Coronary artery (tissue), 2 donors: ENCODE data around the gene SNAP23.
A peak's percentile ranks its signal among the peaks of the same experiment; 100 is the strongest.

Source experiments
- DNase-seq: peaks from one replicate; pipeline ENCODE4 v3.0.0-alpha.2; 2017; ENCODE audit warnings: low spot score
- H3K27ac ChIP-seq, 2 donors: fragments of 200-600 bp; sonication (generic); one replicate each; pipeline ENCODE4 v1.5.1; 2016 to 2019
- H3K4me3 ChIP-seq: fragments of 200-600 bp; sonication (generic); 2 replicates; pipeline ENCODE4 v1.5.1; 2016; ENCODE audit warnings: mild to moderate bottlenecking, moderate library complexity
- TF ChIP-seq, protein P1 (sequence below): fragments of 200-600 bp; sonication (generic); IDR thresholded peaks from one replicate; pipeline ENCODE4 v1.5.1; 2019; ENCODE audit warnings: antibody characterized with exemption

The SNAP23 gene

DNA sequence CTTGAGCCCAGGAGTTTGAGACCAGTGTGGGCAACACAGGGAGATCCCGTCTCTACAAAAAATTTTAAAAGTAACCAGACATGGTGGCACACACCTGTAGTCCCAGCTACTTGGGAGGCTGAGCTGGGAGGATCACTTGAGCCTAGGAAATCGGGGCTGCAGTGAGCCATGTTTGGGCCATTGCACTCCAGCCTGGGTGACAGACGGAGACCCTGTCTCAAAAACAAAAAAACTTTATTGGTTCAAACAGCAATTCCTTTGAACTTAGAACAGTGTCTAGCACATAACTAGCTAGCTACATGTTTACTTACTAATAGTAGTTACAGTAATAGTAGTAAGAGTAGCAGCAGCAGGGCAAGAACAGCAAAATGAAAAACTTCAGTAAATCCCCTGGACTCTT is 63.3 kb downstream of the SNAP23 start:
- Histone ChIP-seq H3K4me3 (no peak overlapping the region), H3K27ac (no peak overlapping the region)
- TF ChIP-seq, protein P1, sequence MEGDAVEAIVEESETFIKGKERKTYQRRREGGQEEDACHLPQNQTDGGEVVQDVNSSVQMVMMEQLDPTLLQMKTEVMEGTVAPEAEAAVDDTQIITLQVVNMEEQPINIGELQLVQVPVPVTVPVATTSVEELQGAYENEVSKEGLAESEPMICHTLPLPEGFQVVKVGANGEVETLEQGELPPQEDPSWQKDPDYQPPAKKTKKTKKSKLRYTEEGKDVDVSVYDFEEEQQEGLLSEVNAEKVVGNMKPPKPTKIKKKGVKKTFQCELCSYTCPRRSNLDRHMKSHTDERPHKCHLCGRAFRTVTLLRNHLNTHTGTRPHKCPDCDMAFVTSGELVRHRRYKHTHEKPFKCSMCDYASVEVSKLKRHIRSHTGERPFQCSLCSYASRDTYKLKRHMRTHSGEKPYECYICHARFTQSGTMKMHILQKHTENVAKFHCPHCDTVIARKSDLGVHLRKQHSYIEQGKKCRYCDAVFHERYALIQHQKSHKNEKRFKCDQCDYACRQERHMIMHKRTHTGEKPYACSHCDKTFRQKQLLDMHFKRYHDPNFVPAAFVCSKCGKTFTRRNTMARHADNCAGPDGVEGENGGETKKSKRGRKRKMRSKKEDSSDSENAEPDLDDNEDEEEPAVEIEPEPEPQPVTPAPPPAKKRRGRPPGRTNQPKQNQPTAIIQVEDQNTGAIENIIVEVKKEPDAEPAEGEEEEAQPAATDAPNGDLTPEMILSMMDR = no peak
- no peak for DNase-seq

DNA sequence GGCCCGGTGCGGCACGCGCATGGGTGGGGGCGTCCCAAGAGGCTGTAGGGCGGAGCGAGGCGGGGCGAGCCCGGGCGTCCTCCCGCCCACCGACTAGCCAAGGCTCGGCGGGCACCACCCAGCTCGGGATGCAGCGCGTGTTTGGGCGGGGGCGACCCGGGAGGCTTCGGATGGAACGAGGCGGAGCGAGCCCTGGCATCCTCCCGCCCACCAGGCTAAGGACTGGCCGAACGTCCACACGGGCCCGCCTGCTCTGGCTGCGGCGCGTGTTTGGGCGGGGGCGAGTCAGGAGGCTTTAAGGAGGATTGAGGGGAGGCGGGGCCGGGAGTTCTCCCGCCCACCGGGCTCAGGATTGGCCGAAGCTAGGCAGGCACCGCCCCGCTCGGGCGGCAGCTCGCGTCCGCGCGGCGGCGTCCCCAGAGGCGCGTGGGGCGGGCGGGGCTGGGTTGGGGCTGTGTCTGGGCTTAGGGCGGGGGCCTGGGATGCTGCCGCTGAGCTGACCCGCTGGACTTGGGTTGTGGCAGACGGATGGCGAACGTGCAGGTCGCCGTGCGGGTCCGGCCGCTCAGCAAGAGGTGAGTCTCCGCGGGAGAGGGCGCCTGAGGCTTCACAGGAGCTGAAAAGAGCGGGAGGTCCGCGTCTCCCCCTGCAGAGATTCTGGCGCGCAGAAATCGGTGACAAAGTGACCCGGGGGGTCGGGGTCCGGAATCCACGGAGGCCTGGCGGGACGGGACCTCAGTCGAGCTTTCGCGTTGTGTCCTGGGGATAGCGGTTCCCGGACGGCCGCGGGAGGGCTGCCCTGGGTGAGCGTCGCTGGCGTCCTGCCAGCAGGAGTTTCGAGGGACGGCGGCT is 80.0 kb downstream of the SNAP23 start, which contains the start of gene STARD9:
TSS of gene STARD9 (plus strand) at position 419 of the 852 bp plus-strand sequence. CDS start at position 529, 110 bp downstream.
- Histone ChIP-seq H3K4me3 (peak within 1 kb of the TSS; percentile 84), H3K27ac (peak within 1 kb of the TSS; percentile 88 to 93)
- TF ChIP-seq, protein P1 = no peak
- DNase-seq = peak; percentile 99

DNA sequence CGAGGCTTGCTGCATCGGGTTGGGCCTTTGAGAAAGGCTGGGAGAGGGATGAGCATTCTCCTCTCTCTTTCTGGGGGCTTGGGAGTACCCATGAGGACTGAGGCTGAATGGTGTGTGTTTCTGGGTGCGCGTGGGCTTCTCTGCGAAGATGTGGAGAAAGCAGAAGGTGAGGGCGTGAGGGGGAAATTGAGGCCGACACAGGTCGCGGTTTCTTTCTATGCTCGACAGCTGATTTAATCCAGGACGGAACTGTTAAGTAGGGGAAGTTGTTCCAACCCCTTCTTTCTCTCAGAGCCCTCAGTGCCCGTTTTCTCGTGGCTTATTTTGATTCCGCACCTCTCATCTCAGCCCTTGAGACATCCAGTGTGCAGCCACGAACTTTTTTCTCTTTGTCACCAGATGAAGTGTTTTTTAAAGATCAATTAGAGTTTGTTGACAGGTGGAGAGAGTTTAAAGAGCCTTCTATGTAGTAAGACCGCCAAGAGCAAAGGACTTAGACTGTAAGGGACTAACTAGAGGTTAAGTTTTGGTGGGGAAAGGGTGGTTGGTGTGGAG is 80.7 kb downstream of the SNAP23 start:
- peak overlapping the region; percentile 84 for H3K4me3 ChIP-seq
- TF ChIP-seq, protein P1 = no peak
- DNase-seq = no peak
- H3K27ac ChIP-seq = peak overlapping the region; percentile 88 to 93

DNA sequence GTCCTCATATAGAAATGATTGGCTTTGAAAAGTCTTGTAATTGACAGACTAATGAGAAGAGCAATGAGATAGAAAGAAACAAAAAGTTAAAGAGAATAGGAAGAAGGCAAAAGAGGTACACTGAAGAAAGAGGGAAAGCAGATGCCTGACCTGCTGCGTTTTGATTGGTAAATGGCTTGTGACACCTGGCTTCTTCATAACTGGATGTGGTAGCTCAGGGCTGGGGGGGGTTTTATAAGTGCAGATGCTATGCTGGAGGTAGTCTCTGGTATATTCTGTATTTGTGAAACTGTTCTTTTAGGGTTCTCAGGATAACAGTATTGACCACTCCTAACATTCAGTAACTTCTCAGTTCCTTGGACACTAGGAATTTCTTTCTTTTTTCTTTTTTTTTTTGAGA is 81.3 kb downstream of the SNAP23 start:
- H3K27ac ChIP-seq = peak overlapping the region in 1 of 2 donors; percentile 93
- DNase-seq = no peak
- H3K4me3 ChIP-seq = peak overlapping the region; percentile 84
- TF ChIP-seq, protein P1 = no peak

DNA sequence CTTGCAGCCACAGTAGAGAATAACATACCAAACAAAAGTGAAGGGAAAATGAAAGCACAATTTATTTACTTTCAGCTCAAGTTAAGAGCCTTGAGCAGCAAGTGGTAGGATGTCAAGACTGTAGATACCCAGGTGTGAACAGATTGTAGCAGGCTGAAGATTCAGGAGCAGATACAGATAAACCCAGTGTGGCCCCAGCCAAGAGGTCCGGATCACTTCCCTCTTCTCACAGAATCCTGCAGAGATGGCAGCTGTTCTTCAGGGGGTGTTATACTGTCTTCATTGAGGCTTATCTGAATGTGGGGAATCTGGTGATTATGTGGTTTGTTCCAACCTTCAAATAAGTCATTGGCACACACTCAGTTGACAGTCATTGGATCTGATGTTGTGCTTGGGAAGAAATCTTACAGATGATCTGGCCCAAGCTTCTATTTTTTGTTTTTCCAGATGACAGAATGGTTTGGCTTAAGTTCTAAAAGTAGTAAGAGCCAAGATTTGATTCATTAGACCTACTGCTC is 82.1 kb downstream of the SNAP23 start:
- DNase-seq = no peak
- Histone ChIP-seq H3K27ac (peak overlapping the region; percentile 32 to 73), H3K4me3 (peak overlapping the region; percentile 84)
- TF ChIP-seq, protein P1 = no peak

DNA sequence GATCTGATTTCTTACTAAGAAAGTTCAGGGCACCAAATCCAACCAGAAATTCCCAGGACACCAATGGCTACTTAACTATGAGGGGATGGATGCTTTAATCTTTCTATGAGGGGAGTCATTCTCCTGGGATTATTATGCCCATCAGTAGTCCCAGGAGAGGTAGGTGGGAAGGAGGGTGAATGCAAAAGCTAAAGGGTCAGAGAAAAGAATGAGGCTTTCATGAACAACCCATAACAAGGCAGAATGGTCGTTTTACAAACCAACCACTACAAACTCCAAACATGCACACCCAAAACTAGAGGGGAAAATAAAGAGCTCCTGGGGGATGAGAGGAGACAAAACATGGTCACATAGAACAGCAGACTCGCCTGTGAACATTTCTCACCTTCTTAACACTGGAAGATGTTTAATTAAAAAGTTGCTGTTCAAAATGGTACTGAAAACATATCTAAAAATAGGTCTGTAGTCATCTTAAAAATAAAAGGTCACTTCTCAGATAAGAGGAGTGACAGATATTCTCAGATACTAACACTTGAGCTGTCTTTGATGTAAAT is 83.6 kb downstream of the SNAP23 start:
- no peak for DNase-seq
- H3K4me3 ChIP-seq = no peak overlapping the region
- TF ChIP-seq, protein P1 = no peak
- H3K27ac ChIP-seq = peak overlapping the region in 1 of 2 donors; percentile 9
